ENCODE data around the gene VASN. TPM values are rescaled to one million over a fixed set of nuclear protein-coding genes. Genes with fewer than 3 reads are reported as not detected.
A peak's percentile ranks its signal among the peaks of the same experiment; 100 is the strongest.

Gene VASN
- total RNA-seq, 2 donors from 2014 or later: not detected

DNA sequence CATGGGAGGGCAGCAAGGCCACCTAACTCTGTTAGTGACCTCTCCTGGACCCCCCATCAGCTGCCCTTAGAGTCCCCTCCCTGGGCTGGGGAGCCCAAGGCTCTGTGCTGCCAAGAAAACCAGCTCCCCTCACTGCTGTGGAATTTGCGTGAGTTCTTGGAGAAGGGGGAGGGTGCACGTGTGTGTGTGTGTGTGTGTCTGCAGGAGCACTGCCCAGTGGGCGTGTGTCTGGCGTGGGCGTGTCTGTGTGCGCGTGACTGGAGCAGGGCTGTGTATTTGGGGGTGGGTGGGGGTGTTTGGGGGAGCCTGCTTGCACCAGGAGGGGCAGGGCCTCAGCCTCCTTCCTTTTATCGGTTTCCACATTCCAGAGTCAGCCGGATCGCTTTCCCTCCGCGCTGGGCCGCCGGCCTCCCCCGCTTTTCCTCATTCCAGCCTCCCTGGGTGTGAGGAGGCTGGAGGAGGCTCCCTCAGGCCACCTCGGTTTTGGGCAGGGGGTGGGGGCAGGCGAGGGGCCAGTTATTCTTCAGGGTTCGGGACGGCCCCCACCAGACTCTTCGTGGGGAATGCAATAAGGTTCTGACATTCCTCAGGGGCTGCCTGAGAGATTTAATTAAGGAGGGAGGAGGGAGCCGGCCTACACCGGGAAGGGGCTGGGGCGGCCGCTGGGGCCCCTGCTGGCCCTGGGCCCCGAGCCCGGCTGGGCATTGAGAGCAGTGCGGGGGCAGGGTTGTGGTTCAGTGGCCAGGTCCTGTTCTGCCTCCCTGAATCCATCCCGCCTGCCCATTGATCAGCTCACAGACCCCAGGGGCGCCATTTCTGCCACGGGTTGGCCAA lies 2.5 kb downstream of the VASN start:
- Mint-ChIP-seq H3K27me3 (ENCODE audit: low read depth) (no peaks in the 10 kb centered on the region), H3K27ac (no peak overlapping the region), H3K9me3 (no peaks in the 10 kb centered on the region), H3K36me3 (ENCODE audit: insufficient read depth in 2 of 2) (no peaks in the 10 kb centered on the region), H3K4me3 (no peak overlapping the region), H3K4me1 (ENCODE audit: low read depth) (peaks cover 7% of the 10 kb centered on the region)
- no peak for DNase-seq
- ATAC-seq (replicated peaks in 1 of 2): no peak

DNA sequence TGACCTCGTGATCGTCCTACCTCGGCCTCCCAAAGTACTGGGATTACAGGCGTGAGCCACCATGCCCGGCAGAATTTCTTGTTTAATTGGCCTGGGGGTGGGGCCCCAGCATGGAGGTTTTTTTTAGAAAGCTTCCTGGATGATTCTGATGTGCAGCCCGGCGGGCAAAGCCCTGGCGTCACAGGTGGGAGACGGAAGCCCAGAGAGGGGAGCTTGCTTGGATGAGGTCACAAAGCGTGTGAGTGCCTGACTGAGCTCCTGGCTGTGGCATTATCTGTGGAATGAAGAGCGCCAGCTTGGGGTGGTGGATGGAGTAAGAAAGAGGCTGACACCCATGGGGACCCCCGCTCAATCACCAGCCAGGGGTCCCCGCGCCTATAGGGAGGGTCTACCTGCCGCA lies 4.1 kb downstream of the VASN start:
- no peaks in the 10 kb centered on the region for H3K27me3 Mint-ChIP-seq (ENCODE audit: low read depth)
- H3K4me1 Mint-ChIP-seq (ENCODE audit: low read depth): peaks cover 7% of the 10 kb centered on the region
- ATAC-seq (replicated peaks in 1 of 2): no peak
- no peaks in the 10 kb centered on the region for H3K36me3 Mint-ChIP-seq (ENCODE audit: insufficient read depth in 2 of 2)
- DNase-seq: no peak
- no peaks in the 10 kb centered on the region for H3K9me3 Mint-ChIP-seq
- H3K4me3 Mint-ChIP-seq: no peak overlapping the region
- no peak overlapping the region for H3K27ac Mint-ChIP-seq

DNA sequence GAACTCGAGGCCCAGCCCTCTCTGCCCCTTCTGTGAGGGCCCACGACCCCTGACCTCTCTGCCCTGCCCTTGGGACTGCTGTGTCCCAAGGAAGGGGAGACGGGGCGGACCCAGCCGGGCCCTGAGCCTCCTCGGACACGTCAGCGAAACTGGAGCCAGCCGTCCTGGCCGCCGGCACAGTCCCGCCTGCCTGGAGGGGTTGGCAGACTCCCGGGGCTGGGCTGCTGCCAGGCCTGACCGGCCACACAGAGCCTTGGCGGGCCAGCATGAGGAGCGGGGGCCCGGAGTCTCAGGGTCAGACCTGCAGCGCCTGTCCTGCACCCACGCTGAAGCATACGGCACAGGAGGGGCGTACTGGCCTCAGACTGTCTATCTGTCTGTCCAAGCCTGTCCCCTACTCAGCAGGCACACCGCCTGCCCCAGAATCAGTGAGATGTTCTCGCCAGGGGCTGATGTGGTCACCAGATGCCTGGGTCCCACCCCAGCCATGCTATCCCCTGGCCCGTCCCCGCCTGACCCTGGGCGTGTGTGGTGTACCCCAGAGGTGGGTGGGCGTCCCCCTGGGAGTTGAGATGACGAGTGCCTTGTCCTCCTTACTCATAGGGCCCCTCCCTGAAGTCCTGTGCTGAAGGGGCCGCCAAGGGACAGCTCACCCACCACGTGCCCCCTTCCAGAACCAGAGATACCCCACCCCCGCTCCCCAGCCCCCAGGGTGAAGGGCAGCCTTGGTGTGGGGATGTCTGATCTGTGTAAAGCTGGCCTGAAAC lies 4.7 kb downstream of the VASN start:
- Mint-ChIP-seq H3K27me3 (ENCODE audit: low read depth) (no peaks in the 10 kb centered on the region), H3K36me3 (ENCODE audit: insufficient read depth in 2 of 2) (no peaks in the 10 kb centered on the region), H3K4me3 (no peak overlapping the region), H3K4me1 (ENCODE audit: low read depth) (peaks cover 7% of the 10 kb centered on the region), H3K9me3 (no peaks in the 10 kb centered on the region), H3K27ac (no peak overlapping the region)
- ATAC-seq (replicated peaks in 1 of 2) (no peak), DNase-seq (no peak)

DNA sequence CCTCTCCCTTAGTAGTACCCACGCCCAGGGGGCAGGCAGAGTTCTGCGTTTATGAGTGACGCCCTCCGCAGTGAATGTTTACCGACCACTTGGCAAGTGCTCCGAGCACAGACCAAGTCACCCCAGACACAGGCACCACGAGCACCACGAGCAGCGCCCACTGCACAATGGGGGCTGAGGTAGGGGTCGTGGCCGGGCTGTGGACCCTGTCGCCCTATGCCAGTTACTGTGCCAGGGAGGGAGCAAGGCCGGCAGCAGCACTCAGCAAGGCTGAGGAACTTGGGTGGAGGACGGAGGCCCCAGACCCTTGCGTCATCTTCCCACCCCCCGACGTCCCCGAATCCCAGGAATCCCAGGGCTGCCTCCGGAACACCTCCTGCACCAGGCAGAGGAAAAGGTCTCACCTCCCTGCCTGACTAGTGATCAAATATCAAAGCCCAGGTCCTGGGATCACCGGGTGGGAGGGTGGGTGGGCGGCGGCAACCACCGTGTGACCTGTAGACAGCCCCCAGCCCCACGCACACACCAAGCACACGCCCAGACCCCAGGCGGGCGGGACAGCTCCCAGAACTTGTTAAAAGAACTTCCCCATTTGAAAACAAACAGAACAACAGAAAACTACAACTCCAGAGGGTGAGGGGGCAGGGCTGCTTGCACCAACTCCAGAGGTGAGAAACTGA lies 5.4 kb downstream of the VASN start:
- H3K4me1 Mint-ChIP-seq (ENCODE audit: low read depth): peaks cover 7% of the 10 kb centered on the region
- no peak overlapping the region for H3K4me3 Mint-ChIP-seq
- no peak for ATAC-seq (replicated peaks in 1 of 2)

DNA sequence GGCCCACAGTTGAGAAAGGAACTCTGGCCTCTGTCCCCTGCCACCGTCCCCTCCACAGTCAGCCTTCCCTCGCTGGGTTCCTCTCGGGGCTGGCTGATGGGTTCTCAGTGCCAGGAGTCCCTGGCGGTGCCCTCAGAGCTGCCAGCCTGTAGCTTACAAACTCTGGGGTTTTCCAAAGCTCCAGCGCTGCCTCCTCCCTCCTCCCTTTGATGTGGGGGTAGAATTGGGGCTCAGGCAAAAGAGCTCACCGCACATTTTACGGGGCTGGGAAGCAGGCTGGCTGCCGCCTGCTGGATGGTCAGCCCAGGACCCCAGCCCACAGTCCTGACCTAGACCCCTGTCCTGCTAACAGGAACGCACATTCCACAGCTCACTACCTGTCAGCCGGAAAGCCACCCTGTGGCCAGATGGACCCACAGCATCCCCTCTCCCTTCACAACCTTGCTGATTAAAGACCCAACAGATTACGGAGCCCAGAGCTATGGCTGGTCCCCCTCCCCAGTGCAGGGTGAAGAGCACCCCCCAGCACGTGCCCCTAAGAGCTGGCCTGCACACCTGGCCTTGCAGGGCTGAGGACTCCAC lies 6.0 kb downstream of the VASN start:
- H3K36me3 Mint-ChIP-seq (ENCODE audit: insufficient read depth in 2 of 2): no peaks in the 10 kb centered on the region
- peaks cover 7% of the 10 kb centered on the region for H3K4me1 Mint-ChIP-seq (ENCODE audit: low read depth)
- H3K9me3 Mint-ChIP-seq: no peaks in the 10 kb centered on the region
- H3K27me3 Mint-ChIP-seq (ENCODE audit: low read depth): no peaks in the 10 kb centered on the region
- no peak overlapping the region for H3K27ac Mint-ChIP-seq
- ATAC-seq (replicated peaks in 1 of 2): no peak
- DNase-seq: no peak
- no peak overlapping the region for H3K4me3 Mint-ChIP-seq

More for the DNA sequence above, 5.4 kb downstream of the VASN start:
- Mint-ChIP-seq H3K27me3 (ENCODE audit: low read depth) (no peaks in the 10 kb centered on the region), H3K9me3 (no peaks in the 10 kb centered on the region), H3K36me3 (ENCODE audit: insufficient read depth in 2 of 2) (no peaks in the 10 kb centered on the region), H3K27ac (no peak overlapping the region)
- no peak for DNase-seq

DNA sequence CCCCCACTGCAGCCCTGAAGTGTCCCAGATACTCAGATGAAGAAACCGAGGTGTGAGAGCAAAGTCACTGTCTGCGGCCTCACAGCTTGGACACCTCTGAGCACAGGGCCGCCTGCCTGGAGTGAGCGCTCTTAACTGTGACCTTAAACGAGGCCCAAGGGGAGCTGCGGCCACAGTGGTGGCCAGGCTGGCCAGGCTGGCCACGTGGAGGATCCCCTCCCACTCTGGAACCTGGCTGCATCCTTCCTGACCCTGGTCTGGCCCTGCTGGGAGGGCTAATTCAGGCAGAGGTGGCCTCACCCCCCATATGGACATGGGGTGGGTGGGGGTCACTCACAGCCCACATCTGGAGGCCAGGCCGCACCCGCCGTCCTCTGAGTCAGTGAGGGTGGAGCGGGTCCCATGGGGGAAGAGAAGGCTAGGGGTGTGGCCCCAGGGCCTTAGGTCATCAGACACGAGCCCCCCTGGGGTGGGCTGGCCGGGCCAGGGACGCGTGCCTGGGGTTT lies 6.6 kb downstream of the VASN start:
- Mint-ChIP-seq H3K4me1 (ENCODE audit: low read depth) (peaks cover 7% of the 10 kb centered on the region), H3K36me3 (ENCODE audit: insufficient read depth in 2 of 2) (peaks cover 0 to under 1% of the 10 kb centered on the region in 2 donors), H3K9me3 (no peaks in the 10 kb centered on the region), H3K27ac (no peak overlapping the region), H3K4me3 (no peak overlapping the region), H3K27me3 (ENCODE audit: low read depth) (no peaks in the 10 kb centered on the region)
- ATAC-seq (replicated peaks in 1 of 2) (no peak), DNase-seq (no peak)

DNA sequence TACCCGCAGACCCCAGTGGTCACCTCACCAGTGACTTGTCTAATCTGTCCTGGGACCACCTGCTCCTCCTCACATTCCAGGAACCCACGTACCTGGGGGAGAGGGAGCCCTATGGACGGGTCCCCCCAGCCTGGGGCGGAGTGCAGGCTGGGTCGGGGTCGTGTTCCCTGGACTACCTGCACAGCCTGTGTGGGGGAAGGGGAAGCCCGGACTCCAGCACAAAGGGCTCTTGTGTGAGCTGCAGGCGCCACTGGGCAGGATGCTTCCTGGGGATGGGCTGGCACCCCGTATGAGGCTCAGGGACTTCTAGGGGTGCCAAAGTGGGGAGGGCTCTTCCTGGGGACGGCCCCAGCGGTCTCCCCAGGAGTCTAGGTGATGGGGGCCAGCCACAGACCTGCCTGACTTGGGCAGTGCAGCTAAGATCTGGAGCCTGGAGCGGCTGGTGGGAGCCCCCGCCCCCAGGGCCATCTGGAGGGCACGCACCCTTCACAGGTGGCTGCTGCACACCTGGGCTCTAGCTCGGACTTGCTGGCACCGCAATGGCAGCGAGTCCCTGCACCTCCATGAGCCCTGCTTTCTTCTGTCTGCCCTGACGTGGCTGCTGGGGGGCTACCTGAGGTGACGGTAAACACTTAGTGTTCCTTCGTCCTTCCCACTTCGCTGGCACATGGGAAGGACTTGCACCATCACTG lies 7.5 kb downstream of the VASN start:
- DNase-seq (no peak), ATAC-seq (replicated peaks in 1 of 2) (no peak)
- H3K4me3 Mint-ChIP-seq: no peak overlapping the region
- H3K36me3 Mint-ChIP-seq (ENCODE audit: insufficient read depth in 2 of 2): peaks cover 0 to 1% of the 10 kb centered on the region in 2 donors
- H3K9me3 Mint-ChIP-seq: no peaks in the 10 kb centered on the region
- no peaks in the 10 kb centered on the region for H3K27me3 Mint-ChIP-seq (ENCODE audit: low read depth)
- H3K27ac Mint-ChIP-seq: no peak overlapping the region
- peaks cover 7% of the 10 kb centered on the region for H3K4me1 Mint-ChIP-seq (ENCODE audit: low read depth)

DNA sequence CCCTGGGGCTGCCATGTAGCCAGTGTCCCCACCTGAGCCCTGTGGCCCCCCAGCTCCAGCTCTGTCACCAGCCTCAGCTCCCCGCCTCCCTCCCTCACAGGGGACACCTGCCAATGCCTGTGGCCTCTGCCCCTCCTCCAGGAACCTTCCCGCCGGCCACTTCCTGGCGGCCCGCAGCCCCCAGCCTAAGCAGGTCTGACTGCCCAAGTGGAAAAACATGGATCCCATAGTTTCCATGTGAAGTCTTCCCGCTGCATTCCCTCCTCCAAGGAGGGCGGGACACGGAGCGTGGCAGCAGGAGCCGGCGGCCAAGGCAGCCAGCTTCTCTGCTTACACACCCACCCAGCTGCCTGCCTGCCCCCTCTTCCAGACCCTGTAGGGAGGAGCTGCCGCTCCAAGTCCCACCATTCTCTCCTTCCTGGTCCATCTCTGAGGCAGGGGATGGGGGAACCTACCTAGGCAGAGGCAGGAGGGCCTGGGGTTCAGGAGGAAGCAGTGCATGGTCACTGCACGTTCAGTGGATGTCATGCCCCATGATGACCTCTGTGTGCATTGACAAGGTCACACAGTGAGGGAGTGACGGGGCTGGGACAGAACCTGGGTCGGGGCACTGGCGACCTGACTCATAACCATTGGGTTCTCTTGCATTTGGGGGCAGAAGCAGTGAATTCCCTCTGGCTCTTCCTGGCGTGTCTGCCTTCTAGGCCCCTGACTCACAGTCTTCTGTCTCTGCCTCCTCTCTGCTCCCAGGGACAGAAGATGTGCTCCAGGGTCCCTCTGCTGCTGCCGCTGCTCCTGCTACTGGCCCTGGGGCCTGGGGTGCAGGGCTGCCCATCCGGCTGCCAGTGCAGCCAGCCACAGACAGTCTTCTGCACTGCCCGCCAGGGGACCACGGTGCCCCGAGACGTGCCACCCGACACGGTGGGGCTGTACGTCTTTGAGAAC lies 8.7 kb downstream of the VASN start:
- H3K4me1 Mint-ChIP-seq (ENCODE audit: low read depth): peaks cover 7% of the 10 kb centered on the region
- DNase-seq (no peak), ATAC-seq (replicated peaks in 1 of 2) (no peak)
- no peaks in the 10 kb centered on the region for H3K27me3 Mint-ChIP-seq (ENCODE audit: low read depth)
- H3K36me3 Mint-ChIP-seq (ENCODE audit: insufficient read depth in 2 of 2): peaks cover 0 to 1% of the 10 kb centered on the region in 2 donors
- H3K4me3 Mint-ChIP-seq: no peak overlapping the region
- no peaks in the 10 kb centered on the region for H3K9me3 Mint-ChIP-seq
- H3K27ac Mint-ChIP-seq: no peak overlapping the region

DNA sequence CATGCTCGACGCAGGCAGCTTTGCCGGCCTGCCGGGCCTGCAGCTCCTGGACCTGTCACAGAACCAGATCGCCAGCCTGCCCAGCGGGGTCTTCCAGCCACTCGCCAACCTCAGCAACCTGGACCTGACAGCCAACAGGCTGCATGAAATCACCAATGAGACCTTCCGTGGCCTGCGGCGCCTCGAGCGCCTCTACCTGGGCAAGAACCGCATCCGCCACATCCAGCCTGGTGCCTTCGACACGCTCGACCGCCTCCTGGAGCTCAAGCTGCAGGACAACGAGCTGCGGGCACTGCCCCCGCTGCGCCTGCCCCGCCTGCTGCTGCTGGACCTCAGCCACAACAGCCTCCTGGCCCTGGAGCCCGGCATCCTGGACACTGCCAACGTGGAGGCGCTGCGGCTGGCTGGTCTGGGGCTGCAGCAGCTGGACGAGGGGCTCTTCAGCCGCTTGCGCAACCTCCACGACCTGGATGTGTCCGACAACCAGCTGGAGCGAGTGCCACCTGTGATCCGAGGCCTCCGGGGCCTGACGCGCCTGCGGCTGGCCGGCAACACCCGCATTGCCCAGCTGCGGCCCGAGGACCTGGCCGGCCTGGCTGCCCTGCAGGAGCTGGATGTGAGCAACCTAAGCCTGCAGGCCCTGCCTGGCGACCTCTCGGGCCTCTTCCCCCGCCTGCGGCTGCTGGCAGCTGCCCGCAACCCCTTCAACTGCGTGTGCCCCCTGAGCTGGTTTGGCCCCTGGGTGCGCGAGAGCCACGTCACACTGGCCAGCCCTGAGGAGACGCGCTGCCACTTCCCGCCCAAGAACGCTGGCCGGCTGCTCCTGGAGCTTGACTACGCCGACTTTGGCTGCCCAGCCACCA lies 9.7 kb downstream of the VASN start:
- H3K9me3 Mint-ChIP-seq: no peaks in the 10 kb centered on the region
- H3K27ac Mint-ChIP-seq: no peak overlapping the region
- no peak overlapping the region for H3K4me3 Mint-ChIP-seq
- ATAC-seq (replicated peaks in 1 of 2): no peak
- peaks cover 7% of the 10 kb centered on the region for H3K4me1 Mint-ChIP-seq (ENCODE audit: low read depth)
- no peak for DNase-seq
- no peaks in the 10 kb centered on the region for H3K27me3 Mint-ChIP-seq (ENCODE audit: low read depth)
- peaks cover 0 to 1% of the 10 kb centered on the region in 2 donors for H3K36me3 Mint-ChIP-seq (ENCODE audit: insufficient read depth in 2 of 2)

DNA sequence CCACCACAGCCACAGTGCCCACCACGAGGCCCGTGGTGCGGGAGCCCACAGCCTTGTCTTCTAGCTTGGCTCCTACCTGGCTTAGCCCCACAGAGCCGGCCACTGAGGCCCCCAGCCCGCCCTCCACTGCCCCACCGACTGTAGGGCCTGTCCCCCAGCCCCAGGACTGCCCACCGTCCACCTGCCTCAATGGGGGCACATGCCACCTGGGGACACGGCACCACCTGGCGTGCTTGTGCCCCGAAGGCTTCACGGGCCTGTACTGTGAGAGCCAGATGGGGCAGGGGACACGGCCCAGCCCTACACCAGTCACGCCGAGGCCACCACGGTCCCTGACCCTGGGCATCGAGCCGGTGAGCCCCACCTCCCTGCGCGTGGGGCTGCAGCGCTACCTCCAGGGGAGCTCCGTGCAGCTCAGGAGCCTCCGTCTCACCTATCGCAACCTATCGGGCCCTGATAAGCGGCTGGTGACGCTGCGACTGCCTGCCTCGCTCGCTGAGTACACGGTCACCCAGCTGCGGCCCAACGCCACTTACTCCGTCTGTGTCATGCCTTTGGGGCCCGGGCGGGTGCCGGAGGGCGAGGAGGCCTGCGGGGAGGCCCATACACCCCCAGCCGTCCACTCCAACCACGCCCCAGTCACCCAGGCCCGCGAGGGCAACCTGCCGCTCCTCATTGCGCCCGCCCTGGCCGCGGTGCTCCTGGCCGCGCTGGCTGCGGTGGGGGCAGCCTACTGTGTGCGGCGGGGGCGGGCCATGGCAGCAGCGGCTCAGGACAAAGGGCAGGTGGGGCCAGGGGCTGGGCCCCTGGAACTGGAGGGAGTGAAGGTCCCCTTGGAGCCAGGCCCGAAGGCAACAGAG lies 10.5 kb downstream of the VASN start:
- Mint-ChIP-seq H3K36me3 (ENCODE audit: insufficient read depth in 2 of 2) (peaks cover 0 to 1% of the 10 kb centered on the region in 2 donors), H3K27ac (no peak overlapping the region), H3K9me3 (no peaks in the 10 kb centered on the region), H3K4me3 (no peak overlapping the region), H3K4me1 (ENCODE audit: low read depth) (peaks cover 7% of the 10 kb centered on the region), H3K27me3 (ENCODE audit: low read depth) (no peaks in the 10 kb centered on the region)
- DNase-seq (no peak), ATAC-seq (replicated peaks in 1 of 2) (peak in 1 of 2 donors; percentile 10)

Data from activated T-cell treated with anti-CD3 and anti-CD28 coated beads, Interleukin-2, amount 50 U/mL, for 72 hours (primary cell).